Hematopoietic multipotent progenitor cell (in vitro differentiated cells): ENCODE data around the gene PDGFRA. TPM values are rescaled to one million over a fixed set of nuclear protein-coding genes. Genes with fewer than 3 reads are reported as not detected.
A peak's percentile ranks its signal among the peaks of the same experiment; 100 is the strongest.

Experiments used
- DNase-seq, 3 donors: peaks; one replicate each; pipeline ENCODE4 v3.0.0-alpha.2; 2011 to 2015; ENCODE audit warnings: low read depth in 2 of 3, low spot score in 2 of 3
- total RNA-seq: library from RNA; depleted of rRNA; stranded (reverse); fragments of >200 nt; gene quantifications from one replicate; pipeline ENCODE4 v1.2.3, GENCODE V29; 2012

PDGFRA gene
- total RNA-seq, 1 donor, result under 0.01 TPM

DNA sequence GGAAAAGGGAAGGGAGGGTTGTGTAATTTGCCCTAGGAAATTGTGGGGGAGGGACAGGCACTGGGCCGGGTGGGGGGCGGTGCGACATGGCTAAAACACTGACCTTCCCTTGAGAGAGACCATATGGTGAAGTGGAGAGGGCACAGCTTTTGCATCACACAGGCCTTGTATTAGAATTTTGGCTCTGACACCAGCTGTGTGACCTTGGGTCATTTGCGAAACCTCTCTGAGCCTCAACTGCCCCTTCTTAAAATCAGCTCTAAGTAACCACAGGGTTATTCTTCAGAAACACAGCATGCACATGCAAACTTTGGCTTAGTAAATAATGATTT, 25.8 kb downstream of the PDGFRA start:
- DNase-seq, result no peak

DNA sequence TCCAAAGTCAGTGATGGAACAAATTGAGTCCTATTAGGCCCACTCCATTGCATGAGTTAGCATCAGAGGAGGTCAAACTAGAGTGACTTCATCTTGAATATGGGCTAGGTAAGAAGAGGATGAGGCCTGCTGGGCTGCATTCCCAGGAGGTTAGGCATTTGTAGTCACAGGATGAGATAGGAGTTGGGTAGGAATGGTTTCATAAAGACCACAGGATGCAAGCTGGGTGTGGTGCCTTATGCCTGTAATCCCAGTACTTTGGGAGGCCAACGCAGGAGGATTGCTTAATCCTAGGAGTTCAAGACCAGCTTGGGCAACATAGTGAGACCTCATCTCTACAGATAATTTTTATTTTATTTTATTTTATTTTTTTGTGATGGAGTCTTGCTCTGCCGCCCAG, 26.8 kb downstream of the PDGFRA start:
- DNase-seq, result no peak

DNA sequence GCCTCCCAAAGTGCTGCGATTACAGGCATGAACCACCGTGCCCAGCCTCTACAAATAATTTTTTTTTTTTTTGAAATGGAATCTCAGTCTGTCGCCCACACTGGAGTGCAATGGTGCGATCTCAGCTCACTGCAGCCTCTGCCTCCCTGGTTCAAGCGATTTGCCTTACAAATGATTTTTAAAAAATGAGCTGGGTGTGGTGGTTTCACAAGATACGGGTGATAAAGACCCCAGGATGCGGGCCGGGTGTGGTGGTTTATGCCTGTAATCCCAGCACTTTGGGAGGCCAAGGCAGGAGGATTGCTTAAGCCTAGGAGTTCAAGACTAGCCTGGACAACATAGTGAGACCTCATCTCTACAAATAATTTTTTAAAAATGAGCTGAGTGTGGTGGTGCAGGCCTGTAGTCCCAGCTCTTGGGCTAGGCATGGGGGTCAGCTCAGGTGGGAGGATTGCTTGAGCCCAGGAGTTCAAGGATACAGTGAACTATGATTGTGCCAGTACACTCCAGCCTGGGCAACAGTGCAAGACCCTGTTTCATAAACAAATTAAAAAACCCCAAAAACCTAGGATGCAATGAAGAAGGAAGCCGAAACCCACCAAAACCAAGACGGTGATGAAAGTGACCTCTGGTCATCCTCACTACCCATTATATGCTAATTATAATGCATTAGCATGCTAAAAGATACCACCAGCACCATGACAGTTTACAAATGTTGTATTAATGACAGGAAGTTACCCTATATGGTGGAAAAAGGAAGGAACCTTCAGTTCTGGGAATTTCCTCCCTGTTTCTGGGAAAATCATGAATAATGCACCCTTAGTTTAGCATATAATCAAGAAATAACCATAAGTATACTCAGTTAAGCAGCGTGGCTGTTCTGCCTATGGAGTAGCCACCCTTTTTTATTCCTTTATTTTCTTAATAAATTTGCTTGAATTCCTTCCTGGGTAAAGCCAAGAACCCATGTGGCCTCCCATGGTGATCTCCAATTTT, 27.7 kb downstream of the PDGFRA start:
- no peak for DNase-seq

DNA sequence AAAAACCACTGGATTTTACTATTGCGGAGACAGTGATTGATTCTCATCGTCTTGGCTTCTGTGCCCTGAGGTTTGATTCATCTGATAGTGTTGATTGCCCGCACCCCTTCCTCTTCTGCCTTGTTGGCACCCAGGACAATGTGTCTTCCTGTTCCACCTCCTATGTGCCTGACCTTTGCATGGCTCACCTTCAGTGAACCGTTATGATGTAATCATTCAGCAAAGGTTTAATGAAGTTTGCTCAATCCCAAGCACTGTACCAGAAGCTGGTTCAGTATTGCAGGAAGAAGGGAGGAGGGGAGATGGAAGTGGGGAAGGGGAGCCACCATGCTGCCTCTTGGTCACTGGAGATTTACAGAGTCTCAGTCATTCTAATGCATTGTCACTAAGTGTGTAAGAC, 36.3 kb downstream of the PDGFRA start:
- DNase-seq, result no peak

DNA sequence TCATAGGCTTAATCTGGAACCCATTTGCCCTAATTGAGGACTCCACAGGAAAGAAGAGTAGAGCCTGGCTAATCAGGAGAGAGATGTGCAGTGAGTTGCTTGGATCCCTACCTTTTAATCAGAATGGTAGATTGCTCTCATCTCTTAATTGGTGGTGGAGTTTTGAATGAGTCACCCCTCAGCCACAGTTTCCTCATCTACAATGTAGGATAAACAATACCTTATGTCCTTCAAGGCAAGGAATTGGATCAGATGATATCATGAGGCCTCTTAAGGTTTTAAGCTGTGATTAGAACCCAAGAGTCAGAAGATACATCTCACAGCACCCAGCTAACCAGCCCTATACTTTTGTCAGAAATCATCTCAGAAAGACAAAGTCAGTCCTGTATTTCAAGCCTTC, 39.1 kb downstream of the PDGFRA start:
- DNase-seq, result no peak

DNA sequence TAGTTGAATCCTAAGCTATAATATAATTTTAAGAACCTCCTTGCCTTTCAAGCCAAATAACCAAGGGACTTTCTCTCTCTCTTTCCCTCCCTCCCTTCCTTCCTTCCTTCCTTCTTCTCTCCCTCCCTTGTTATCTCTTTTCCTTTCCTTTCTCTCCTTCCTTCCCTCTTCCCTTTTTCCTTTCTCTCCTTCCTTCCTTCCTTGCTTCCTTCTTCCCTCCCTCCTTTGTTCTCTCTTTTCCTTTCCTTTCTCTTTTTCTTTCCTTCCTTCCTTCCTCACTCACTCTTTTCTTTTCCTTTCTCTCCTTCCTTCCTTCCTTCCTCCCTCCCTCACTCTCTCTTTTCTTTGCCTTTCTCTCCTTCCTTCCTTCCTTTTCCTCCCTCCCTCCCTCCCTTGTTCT, 42.4 kb downstream of the PDGFRA start:
- DNase-seq, result no peak

DNA sequence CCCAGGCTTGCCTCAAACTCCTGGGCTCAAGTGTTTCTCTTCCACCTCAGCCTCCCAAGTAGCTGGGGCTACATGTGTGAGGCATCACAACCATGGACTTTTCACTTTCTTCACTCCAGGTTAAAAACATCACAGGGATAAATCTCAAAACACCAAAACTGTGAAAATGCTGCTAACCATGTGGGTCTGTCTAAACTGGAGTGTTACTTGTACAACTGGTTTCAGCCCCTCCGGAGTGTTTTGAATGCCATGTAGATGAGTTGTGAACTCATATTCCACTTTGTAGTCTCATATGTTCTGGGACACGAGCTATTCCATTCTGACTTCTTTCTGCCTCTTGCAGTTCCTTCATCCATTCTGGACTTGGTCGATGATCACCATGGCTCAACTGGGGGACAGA, 43.0 kb downstream of the PDGFRA start:
- no peak for DNase-seq

DNA sequence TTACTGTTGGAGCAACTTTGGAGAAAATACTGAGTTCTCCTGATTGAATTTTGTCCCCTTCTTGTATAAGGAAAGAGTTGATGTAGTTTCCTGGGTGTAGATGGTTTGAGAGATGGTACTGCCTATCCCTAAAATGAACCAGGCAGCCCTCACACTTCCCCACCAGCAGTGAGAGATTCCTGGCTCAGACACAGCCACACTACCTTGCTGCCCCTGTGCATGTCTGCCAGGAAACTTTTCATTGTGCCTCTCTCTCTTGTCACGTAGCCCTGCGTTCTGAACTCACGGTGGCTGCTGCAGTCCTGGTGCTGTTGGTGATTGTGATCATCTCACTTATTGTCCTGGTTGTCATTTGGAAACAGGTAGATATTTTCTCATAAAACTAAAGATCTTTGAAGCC, 45.2 kb downstream of the PDGFRA start:
- DNase-seq, result no peak

DNA sequence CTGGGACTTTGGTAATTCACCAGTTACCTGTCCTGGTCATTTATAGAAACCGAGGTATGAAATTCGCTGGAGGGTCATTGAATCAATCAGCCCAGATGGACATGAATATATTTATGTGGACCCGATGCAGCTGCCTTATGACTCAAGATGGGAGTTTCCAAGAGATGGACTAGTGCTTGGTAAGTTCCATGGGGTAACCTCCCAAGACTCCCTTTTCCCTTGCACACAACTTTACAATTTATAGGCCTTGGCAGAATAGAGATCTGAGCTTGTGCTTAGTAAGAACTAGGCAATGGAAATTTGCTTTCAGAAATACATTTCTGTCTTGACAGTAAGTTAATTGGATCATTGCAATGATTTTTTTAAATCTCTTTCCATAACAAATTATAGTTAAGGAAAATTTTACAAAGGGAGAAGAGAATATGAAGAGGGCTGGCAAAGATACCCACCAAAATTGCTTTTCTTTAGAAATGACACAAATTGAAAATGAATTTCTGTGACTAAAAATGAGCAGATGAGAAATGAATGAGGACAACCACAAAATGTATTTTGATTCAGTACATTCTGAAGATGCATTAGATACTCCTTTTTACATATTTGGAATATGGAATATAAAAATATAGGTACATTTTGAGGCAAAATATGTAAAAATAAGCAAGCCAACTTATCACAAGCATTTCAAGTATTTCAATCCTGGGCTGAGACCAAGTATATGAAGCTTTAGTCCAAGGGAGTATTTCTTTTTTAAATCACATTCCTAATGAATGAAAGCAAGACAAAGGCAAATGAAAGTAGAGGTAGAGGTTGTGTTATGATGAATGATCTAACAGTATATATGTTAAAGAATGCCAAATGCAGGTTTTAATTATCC, 45.9 kb downstream of the PDGFRA start:
- DNase-seq, result no peak

DNA sequence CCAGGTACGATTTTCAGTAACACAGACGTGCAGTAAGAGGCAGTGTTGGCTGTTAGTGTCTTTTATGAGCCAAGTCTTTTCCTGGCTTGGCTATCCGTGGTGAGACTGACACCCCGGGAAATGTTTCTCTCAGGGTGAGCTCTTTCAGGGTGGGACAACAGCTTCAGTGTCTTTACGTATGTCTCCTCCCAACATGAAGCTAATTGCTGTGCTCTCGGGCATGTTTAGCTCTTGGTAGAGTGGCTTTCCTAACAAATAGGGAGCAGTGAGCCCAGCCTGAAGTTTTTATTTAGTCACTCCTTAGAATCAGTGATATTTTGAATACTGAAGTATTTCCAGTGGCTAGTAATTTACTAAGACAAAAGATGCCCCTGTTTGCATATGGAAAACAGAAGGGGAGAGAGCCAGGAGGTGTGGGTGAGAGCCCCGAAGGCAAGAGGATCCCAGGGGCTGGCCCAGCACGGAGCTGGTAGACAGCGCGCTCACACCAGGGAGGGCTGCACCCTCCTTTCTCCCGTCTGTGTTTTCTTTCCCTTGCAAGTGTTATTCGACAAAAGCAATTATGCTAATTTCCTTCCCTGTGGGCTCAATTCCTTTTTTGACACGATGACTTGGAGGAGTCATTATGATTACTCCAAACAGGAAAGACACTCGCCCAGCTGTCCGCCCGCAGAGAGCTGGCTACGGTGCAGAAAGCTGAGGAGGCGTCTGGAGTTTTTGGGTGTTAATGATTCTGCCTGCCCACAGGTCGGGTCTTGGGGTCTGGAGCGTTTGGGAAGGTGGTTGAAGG, 47.7 kb downstream of the PDGFRA start:
- DNase-seq, result no peak

DNA sequence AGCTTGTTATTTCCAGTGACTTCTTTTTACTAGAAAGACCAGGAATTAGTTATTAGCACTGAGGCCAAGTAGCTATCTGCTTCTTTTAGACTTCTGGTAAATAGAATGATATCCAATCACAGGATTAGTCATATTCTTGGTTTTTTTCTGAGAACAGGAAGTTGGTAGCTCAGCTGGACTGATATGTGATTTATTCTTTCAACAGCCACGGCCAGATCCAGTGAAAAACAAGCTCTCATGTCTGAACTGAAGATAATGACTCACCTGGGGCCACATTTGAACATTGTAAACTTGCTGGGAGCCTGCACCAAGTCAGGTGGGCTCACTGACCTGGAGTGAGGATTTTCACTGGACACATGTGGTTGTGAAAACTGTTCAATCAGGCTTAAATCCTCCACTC, 48.6 kb downstream of the PDGFRA start:
- peak in 2 of 3 donors; percentile 39 to 61 for DNase-seq

DNA sequence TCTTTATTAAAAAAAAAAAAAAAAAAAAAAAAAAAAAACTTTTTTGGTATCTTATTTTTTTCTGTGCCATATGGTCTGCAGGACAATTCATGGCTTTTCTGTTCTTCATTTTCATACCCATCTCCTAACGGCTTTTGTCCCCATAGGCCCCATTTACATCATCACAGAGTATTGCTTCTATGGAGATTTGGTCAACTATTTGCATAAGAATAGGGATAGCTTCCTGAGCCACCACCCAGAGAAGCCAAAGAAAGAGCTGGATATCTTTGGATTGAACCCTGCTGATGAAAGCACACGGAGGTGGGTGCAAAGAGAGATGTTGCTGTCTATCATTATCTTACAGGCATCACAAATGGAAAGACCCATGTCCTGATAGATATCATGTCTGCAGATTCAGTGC, 49.1 kb downstream of the PDGFRA start:
- DNase-seq, result no peak

DNA sequence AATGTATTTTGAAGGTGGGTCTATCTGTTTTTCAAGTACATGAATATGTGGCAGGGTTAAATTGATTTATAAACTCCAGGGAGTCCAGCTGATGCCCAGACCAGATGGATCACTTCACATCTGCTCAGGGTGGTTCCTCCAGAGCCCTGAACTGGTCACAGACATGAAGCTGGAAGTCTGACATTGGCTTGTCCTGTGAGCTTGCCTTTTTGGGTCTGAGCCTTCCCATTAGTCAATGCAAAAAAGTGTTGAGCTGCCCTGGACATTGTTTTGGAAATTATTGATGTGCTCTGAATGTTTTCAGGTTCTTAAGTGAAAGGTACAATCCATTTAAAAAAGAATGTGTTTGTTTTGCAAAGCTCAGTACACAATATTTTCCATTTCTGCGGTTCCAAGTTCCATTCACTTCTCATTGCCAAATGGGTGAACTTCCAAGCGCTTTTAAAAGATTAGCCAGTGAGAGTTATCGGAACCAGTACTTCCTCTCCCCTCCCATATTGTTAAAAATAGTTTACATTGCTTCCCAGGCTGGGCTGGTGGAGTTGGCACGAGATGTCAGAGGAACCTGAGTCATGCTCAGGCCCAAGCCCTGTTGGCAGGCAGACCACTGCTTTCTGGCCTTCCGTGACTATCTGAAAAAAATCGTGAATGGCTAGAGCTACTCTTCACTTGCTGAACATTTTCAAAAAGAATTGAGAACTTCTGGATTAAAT, 52.1 kb downstream of the PDGFRA start:
- peak in 2 of 3 donors; percentile 59 to 64 for DNase-seq

DNA sequence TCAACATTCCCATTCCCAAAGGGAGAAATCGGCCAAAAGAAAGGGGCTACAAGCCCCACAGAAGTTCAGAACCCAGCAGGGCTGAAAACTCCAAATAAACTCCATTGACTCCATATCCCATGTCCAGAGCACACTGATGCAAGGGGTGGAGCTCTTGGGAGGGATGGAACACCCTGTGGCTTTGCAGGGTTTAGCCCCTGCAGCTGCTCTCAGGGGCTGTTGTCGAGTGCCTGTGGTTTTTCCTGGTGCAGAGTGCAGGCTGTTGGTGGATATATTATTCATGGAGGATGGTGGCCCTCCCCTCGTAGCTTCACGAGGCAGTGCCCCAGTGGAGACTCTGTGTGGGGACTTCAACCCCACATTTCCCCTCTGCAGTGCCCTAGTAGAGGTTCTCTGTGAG, 53.7 kb downstream of the PDGFRA start:
- DNase-seq, result no peak

DNA sequence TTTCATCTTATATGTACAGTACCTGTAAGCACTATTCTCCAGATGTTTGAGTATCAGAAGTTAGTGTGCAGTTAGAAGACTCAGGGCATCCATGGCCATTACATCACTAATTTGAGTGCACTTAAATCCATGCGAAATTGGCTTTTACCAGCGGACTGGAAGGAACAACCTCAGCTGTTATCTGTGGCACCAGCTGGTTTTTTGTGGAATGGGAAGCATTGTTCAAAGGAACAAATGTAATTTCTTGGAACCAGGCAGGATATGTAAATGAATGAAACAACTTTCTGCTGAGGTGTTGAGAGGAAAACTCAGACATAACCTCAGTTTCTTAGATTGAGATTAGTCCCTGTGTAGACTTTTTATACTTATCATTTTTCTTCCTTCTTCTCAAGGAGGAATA, 60.2 kb downstream of the PDGFRA start:
- no peak for DNase-seq

DNA sequence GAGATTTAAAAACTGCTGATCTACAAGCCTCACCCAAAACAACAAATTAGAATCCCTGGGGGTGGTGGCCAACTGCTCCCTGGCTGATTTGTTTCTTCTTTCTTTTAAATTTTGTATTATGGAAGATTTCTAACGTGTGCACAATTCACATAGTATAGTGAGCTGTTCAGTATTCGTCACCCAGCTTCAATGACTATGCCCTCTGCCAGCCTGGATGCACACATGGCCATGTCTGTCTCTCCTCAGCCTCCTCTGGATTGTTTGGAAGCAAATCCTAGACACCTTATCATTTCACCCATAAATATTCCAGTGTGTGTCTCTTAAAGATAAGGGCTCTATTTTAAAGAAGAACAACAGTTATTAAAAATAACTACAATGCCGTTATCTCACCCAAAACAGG, 61.9 kb downstream of the PDGFRA start:
- no peak for DNase-seq

DNA sequence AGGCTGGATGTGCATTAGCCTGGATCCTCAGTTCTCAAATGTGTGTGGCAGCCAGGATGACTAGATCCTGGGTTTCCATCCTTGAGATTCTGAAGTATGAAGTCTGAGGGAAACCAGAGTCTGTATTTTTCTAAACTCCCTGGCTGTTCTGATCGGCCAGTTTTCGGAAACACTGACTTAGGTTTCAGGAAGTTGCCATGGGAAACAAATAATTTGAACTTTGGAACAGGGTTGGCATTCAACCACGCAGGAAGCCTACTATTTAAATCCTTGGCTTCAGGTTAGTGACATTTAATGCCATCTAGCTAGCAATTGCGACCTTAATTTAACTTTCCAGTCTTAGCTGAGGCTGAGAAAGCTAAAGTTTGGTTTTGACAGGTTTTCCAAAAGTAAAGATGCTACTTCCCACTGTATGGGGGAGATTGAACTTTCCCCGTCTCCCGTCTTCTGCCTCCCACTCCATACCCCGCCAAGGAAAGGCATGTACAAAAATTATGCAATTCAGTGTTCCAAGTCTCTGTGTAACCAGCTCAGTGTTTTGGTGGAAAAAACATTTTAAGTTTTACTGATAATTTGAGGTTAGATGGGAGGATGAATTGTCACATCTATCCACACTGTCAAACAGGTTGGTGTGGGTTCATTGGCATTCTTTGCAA, 67.6 kb downstream of the PDGFRA start:
- DNase-seq, result no peak

DNA sequence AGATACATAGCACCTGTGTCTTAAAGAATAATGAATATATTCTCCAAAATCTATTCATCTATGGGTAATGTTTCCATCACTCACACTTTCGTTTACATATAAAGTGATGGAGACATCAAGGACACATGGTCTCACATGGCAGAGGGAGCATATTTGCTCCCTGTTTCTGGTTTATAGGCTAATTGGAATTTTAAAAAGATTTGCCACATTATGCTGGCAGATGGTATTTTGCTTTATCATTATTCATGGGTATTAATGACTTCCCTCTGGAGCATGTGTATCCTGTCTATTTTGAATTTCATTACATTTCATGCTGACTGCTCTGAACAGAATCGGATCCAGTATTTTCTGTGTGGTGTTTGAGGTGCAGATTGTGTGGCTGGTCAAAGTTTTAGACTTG, 79.0 kb downstream of the PDGFRA start:
- peak in 1 of 3 donors; percentile 7 for DNase-seq

DNA sequence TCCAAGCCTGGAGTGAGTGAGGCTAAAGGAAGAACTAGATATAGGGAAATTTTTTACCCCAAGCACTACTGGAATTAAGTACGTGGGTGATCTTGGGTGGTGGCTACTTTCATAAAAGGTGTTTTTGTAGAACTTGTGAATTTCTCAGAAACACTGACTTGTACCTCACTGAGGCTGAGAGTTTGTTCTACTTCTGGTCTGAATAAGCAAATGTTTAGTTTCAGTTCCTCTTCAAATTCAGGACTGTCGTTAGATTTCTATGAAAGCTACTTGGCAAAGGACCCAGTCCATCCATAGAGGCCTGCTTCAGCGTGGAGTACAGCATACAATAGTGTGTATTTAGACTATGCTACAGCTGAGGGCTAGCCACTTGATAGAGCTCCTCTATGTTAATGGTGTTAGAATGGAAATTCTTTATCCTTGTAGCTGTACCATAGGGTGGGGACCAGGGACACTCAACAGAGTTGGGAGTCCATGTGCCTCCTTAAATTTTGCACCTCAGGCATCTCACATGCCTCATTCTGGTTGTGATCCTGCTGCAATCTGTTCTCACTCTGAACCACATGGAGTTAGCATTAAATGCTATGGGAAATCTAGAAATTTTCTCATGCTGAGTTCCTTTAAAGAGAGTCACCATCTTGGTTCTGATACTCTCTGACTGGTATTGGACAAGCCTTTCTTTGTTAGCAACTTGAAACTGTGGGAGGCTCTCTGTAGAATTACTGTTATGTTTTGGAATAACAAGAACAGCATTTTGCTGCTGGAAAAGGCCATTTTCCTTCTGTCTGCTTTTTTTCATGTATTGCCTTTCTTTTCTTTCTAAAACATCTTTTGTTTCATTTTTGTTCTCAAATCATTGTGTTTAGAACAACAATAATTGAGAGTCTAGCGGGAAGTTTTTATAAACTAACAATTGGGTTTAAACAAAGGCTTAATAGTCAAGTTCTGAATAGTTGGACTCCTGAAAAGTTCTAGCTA, 86.8 kb downstream of the PDGFRA start:
- DNase-seq, result peak in 1 of 3 donors; percentile 28
